OCI-LY7 (cell line): ENCODE data around the gene COL8A2. TPM values are rescaled to one million over a fixed set of nuclear protein-coding genes. Genes with fewer than 3 reads are reported as not detected.

Source experiments
- BruUV-seq: library from RNA; stranded (reverse); fragments of 400-500 nt; replicated peaks from 2 replicates; lab custom pipeline; 2021; lab: Mats Ljungman, UMichigan
- CTCF ChIA-PET: fragments of 300-600 bp; sonication (Branson Sonifier 250); formaldehyde crosslinking; loops from one replicate; lab custom pipeline; 2022; ENCODE audit warnings: antibody characterized with exemption; ENCODE audit not compliant: unreplicated experiment; lab: Charles Lee
- POLR2A ChIA-PET: fragments of 300-600 bp; sonication (Branson Sonifier 250); formaldehyde crosslinking; loops from one replicate; lab custom pipeline; 2022; ENCODE audit warnings: antibody characterized with exemption; lab: Charles Lee
- DNase-seq: peaks from one replicate; pipeline ENCODE4 v3.0.0-alpha.2; 2015; ENCODE audit warnings: low spot score
- H2AFZ ChIP-seq: fragments of 200-600 bp; sonication (generic), shearing (Covaris generic); 2 replicates; pipeline ENCODE4 v1.6.1; 2014; ENCODE audit warnings: mild to moderate bottlenecking, antibody characterized with exemption, low read length, moderate library complexity
- H3K27ac ChIP-seq: fragments of 200-600 bp; sonication (generic); 2 replicates; pipeline ENCODE4 v1.5.1; 2014; ENCODE audit warnings: mixed run types, low read depth, mild to moderate bottlenecking, moderate library complexity, low read length, inconsistent platforms; ENCODE audit not compliant: poor library complexity, severe bottlenecking
- H3K36me3 ChIP-seq: fragments of 200-600 bp; sonication (generic); 2 replicates; pipeline ENCODE4 v1.6.1; 2014; ENCODE audit warnings: mild to moderate bottlenecking, antibody characterized with exemption, low read length, moderate library complexity, mixed read lengths; ENCODE audit not compliant: insufficient read depth
- H3K4me1 ChIP-seq: fragments of 200-600 bp; sonication (generic); 2 replicates; pipeline ENCODE4 v1.5.1; 2014; ENCODE audit warnings: mild to moderate bottlenecking, low read length; ENCODE audit not compliant: insufficient read depth, poor library complexity, severe bottlenecking
- H3K4me2 ChIP-seq: fragments of 200-600 bp; sonication (generic); 2 replicates; pipeline ENCODE4 v1.6.1; 2014; ENCODE audit warnings: mild to moderate bottlenecking, low read length
- H3K4me3 ChIP-seq: fragments of 200-600 bp; sonication (generic); 2 replicates; pipeline ENCODE4 v1.5.1; 2014; ENCODE audit warnings: mild to moderate bottlenecking, low read depth, low read length; ENCODE audit not compliant: poor library complexity, severe bottlenecking
- H3K79me2 ChIP-seq: fragments of 200-600 bp; sonication (generic); 2 replicates; pipeline ENCODE4 v1.6.1; 2016; ENCODE audit warnings: low read depth, mild to moderate bottlenecking, low read length, moderate library complexity, mixed read lengths; ENCODE audit not compliant: insufficient read depth
- H3K9me2 ChIP-seq: fragments of 200-600 bp; sonication (generic); 2 replicates; pipeline ENCODE4 v1.6.1; 2016; ENCODE audit warnings: mild to moderate bottlenecking, low read length, mixed read lengths; ENCODE audit not compliant: insufficient read depth
- H3K9me3 ChIP-seq: fragments of 200-600 bp; sonication (generic); 2 replicates; pipeline ENCODE4 v1.6.1; 2014; ENCODE audit warnings: mild to moderate bottlenecking, mixed run types, low read length, mixed read lengths
- H4K20me1 ChIP-seq: fragments of 200-600 bp; sonication (generic); 2 replicates; pipeline ENCODE4 v1.6.1; 2014; ENCODE audit warnings: mild to moderate bottlenecking, antibody characterized with exemption, low read length, moderate library complexity, mixed read lengths; ENCODE audit not compliant: insufficient read depth
- CTCF ChIP-seq: fragments of 200-600 bp; sonication (generic); conservative IDR thresholded peaks from 2 replicates; pipeline ENCODE4 v1.5.1; 2014; ENCODE audit warnings: mild to moderate bottlenecking, antibody characterized with exemption, low read length, moderate library complexity, mixed read lengths
- EZH2phosphoT487 ChIP-seq: fragments of 200-600 bp; sonication (generic); IDR thresholded peaks from 2 replicates; pipeline ENCODE4 v1.6.1; 2018; ENCODE audit warnings: low read depth, borderline replicate concordance, mild to moderate bottlenecking, mixed run types, antibody characterized with exemption, low read length, moderate library complexity, mixed read lengths
- intact Hi-C: fragments of 100-400 bp; cut with micrococcal nuclease; formaldehyde crosslinking; loops from one replicate; pipeline ENCODE4 v1.10.0; 2022; ENCODE audit not compliant: unreplicated experiment
- total RNA-seq, 2 experiments: library from RNA; depleted of rRNA in 1 of 2; stranded (reverse); fragments of >200 nt in 1 of 2; shearing (Covaris generic) in 1 of 2; gene quantifications; 2 replicates each; pipeline ENCODE4 v1.2.3, GENCODE V29; 2014 to 2022

COL8A2 gene
- total RNA-seq, 2 experiments from 2014 or later: not detected

DNA sequence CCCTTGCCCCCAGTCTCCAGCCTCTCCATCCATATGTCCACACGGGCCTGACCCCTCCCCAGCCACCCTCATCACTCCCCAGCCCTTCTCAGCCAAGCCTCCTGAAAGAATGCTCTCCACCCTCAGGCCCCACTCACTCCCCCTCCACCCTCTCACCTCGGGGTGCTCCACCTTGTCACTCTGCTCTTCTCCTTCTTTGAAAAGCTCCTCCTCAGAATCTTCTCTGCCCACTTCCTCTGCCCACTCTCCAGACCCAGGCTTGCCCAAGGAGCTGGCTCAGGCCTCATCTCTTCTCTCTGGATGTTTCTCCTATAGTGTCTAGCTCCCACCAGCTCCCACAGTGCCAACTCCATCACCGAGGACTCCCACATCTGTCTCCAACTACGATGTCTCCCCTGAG, 13.9 kb downstream of the COL8A2 start:
- POLR2A ChIA-PET: interaction anchor here (1.1 kb wide), 1 partner anchor 9 kb away, joined by 5 read pairs; no protein-coding TSS in a partner anchor
- Histone ChIP-seq H3K79me2 (no peaks in the 10 kb centered on the region), H3K4me3 (no peak overlapping the region), H3K4me1 (no peaks in the 10 kb centered on the region), H2AFZ (no peak overlapping the region), H3K9me2 (no peaks in the 10 kb centered on the region), H3K9me3 (no peaks in the 10 kb centered on the region), H4K20me1 (no peaks in the 10 kb centered on the region), H3K4me2 (no peak overlapping the region), H3K36me3 (no peaks in the 10 kb centered on the region), H3K27ac (no peak overlapping the region)
- CTCF ChIA-PET: interaction anchor here (1.0 kb wide), 1 partner anchor 24 kb away, joined by 4 read pairs; no protein-coding TSS in a partner anchor
- intact Hi-C loops: no loop called here
- DNase-seq: no peak
- TF ChIP-seq EZH2phosphoT487 (no peak), CTCF (no peak)
- no TSS peak for BruUV-seq

GRCh38 chr1:36109041-36109679, 15.9 kb downstream of the COL8A2 start:
- no peak for DNase-seq
- TF ChIP-seq CTCF (no peak), EZH2phosphoT487 (no peak)
- BruUV-seq: no TSS peak
- CTCF ChIA-PET: no interaction called here
- Histone ChIP-seq H3K4me2 (no peak overlapping the region), H3K4me1 (no peaks in the 10 kb centered on the region), H3K9me3 (no peaks in the 10 kb centered on the region), H3K36me3 (no peaks in the 10 kb centered on the region), H4K20me1 (no peaks in the 10 kb centered on the region), H2AFZ (no peak overlapping the region), H3K4me3 (no peak overlapping the region), H3K9me2 (no peaks in the 10 kb centered on the region), H3K79me2 (no peaks in the 10 kb centered on the region), H3K27ac (no peak overlapping the region)
- POLR2A ChIA-PET: interaction anchor here (0.6 kb wide), 1 partner anchor 52 kb away, joined by 3 read pairs; no protein-coding TSS in a partner anchor
- intact Hi-C loops: no loop called here

- Histone ChIP-seq H3K9me2 (no peaks in the 10 kb centered on the region), H4K20me1 (no peaks in the 10 kb centered on the region), H3K27ac (no peak overlapping the region), H3K79me2 (no peaks in the 10 kb centered on the region), H3K4me1 (no peaks in the 10 kb centered on the region), H3K36me3 (no peaks in the 10 kb centered on the region), H3K4me2 (no peak overlapping the region), H3K4me3 (no peak overlapping the region), H2AFZ (no peak overlapping the region), H3K9me3 (no peaks in the 10 kb centered on the region)
- CTCF ChIA-PET: no interaction called here
- no peak for TF ChIP-seq EZH2phosphoT487
- no peak for TF ChIP-seq CTCF
- POLR2A ChIA-PET: no interaction called here
- BruUV-seq: no TSS peak
- DNase-seq: no peak
- intact Hi-C loops: no loop called here
These were observed 16.7 kb downstream of the COL8A2 start for GRCh38 chr1:36108314-36108713.
